ENCODE results near the gene KRT24. TPM values are rescaled to one million over a fixed set of nuclear protein-coding genes. Genes with fewer than 3 reads are reported as not detected.

Gene KRT24
- total RNA-seq, 2 donors from 2014 or later = not detected

Other genes starting within 250 kb of the KRT24 start
- gene TNS4, start 202.1 kb downstream of the KRT24 start, total RNA-seq = 1 to 10 TPM in 1 of 2 donors, under 1 TPM in 1; 0.76 to 2.9 TPM
- gene CCR7, start 138.3 kb downstream of the KRT24 start, total RNA-seq = 10 to 100 TPM; 65.7 to 71.1 TPM
- 10 to 100 TPM; 76.2 to 94.6 TPM for gene SMARCE1, start 55.9 kb downstream of the KRT24 start, total RNA-seq
- gene KRT222, start 38.6 kb downstream of the KRT24 start, total RNA-seq = not detected
- not detected for gene KRT25, start 51.6 kb upstream of the KRT24 start, total RNA-seq
- not detected for gene KRT26, start 68.4 kb upstream of the KRT24 start, total RNA-seq
- not detected for gene KRT27, start 78.8 kb upstream of the KRT24 start, total RNA-seq
- gene KRT28, start 96.2 kb upstream of the KRT24 start, total RNA-seq = not detected
- 10 to 100 TPM; 26.8 to 42.3 TPM for gene KRT10, start 118.9 kb upstream of the KRT24 start, total RNA-seq
- gene KRT12, start 163.5 kb upstream of the KRT24 start, total RNA-seq = not detected
- not detected for gene KRT20, start 181.5 kb upstream of the KRT24 start, total RNA-seq
- not detected for gene KRT23, start 233.9 kb upstream of the KRT24 start, total RNA-seq